ENCODE data around the gene SRY. TPM values are rescaled to one million over a fixed set of nuclear protein-coding genes. Genes with fewer than 3 reads are reported as not detected.

Gene SRY
- total and polyA plus RNA-seq, 3 donors from 2014 or later, result 2.8 to 10.1 (median 3.8) TPM

Small RNAs within 50 kb of the gene (small RNA-seq; reads per million reads assigned to genes)
- 0 reads per million in 2 donors for gene RNU6-1334P
- gene TOMM22P2, result 0 reads per million in 2 donors

Other genes starting within 250 kb of the SRY start
- gene RPS4Y1, start 53.9 kb upstream of the SRY start, total RNA-seq, result 100 to 1,000 TPM; 143 to 235 TPM
- gene RPS4Y1, start 53.9 kb upstream of the SRY start, polyA plus RNA-seq (ENCODE audit: insufficient read depth, low read depth, low replicate concordance), result 287 TPM
- 10 to 100 TPM; 11.3 to 13.7 TPM for gene ZFY, start 147.7 kb upstream of the SRY start, total RNA-seq
- gene ZFY, start 147.7 kb upstream of the SRY start, polyA plus RNA-seq (ENCODE audit: insufficient read depth, low read depth, low replicate concordance), result 9.7 TPM

All from testis (tissue), 3 donors.